HepG2 (cell line): Measurements from ENCODE around the gene CHD9. TPM values are rescaled to one million over a fixed set of nuclear protein-coding genes. Genes with fewer than 3 reads are reported as not detected.

Experiments used
- ATAC-seq: fragments of 200-7000 bp; cut with Tn5 transposase; 3 replicates; pipeline ENCODE4 v1.9.1; 2020; ENCODE audit warnings: mild to moderate bottlenecking, moderate library complexity
- BruUV-seq: library from RNA; stranded (reverse); fragments of 400-500 nt; replicated peaks from 2 replicates; lab custom pipeline; 2021; lab: Mats Ljungman, UMichigan
- CTCF ChIA-PET: fragments of 300-600 bp; formaldehyde crosslinking; extraction: SDS; loops from one replicate; lab custom pipeline; 2021; ENCODE audit warnings: low total read pairs, inconsistent platforms, low intra/inter-chr PET ratio; lab: Yijun Ruan, JAX
- POLR2A ChIA-PET: fragments of 350-600 bp; sonication (Branson Sonifier 250); formaldehyde crosslinking; loops from one replicate; lab custom pipeline; 2020; ENCODE audit warnings: antibody characterized with exemption, inconsistent platforms; lab: Yijun Ruan, JAX
- DNase-seq: peaks from one replicate; pipeline ENCODE4 v3.0.0-alpha.2; 2015; ENCODE audit warnings: low spot score
- FAIRE-seq: peaks from 3 replicates; lab custom pipeline; 2011; peaks lifted over from hg19 to GRCh38; lab: Jason Lieb, UNC
- H2AFZ ChIP-seq: one replicate; pipeline ENCODE4 v1.6.1; 2011; ENCODE audit warnings: low read length, inconsistent platforms
- H3K27ac ChIP-seq: fragments of 300-600 bp; 3 replicates; pipeline ENCODE4 v1.8.0; 2011; ENCODE audit warnings: mixed run types, mild to moderate bottlenecking, mixed read lengths, low read length, inconsistent platforms; ENCODE audit not compliant: insufficient read depth; ENCODE audit errors: extremely low read length
- H3K27me3 ChIP-seq, 2 experiments: fragments of 200-600 bp in 1 of 2; 2 replicates in 1 of 2; 3 replicates in 1 of 2; pipeline versions ENCODE4 v1.6.0 to v1.8.0; 2011; ENCODE audit warnings: low read length in 2 of 2, mild to moderate bottlenecking in 2 of 2, moderate library complexity in 2 of 2, inconsistent platforms in 1 of 2; ENCODE audit not compliant: insufficient read depth in 2 of 2, control insufficient read depth in 1 of 2
- H3K36me3 ChIP-seq, 2 experiments: fragments of 200-600 bp in 1 of 2; replicated peaks in 1 of 2; 2 replicates in 1 of 2; 3 replicates in 1 of 2; pipeline versions ENCODE4 v1.5.1 to v1.8.0; 2011; ENCODE audit warnings: low read length in 2 of 2, inconsistent platforms in 1 of 2; ENCODE audit not compliant: insufficient read depth in 2 of 2, control insufficient read depth in 1 of 2
- H3K4me1 ChIP-seq: 2 replicates; pipeline ENCODE4 v1.5.1; 2012; ENCODE audit warnings: low read length, inconsistent platforms; ENCODE audit not compliant: insufficient read depth
- H3K4me2 ChIP-seq: 2 replicates; pipeline ENCODE4 v1.6.0; 2011; ENCODE audit warnings: low read depth, low read length, inconsistent platforms
- H3K4me3 ChIP-seq, 3 experiments: fragments of 200-600 bp in 1 of 3; sonication (generic), shearing (Covaris generic) in 1 of 3; replicated peaks in 1 of 3; 2 replicates each; pipeline ENCODE4 v1.5.1; 2011 to 2016; ENCODE audit warnings: low read length in 3 of 3, inconsistent platforms in 2 of 3, low read depth in 2 of 3, mild to moderate bottlenecking in 2 of 3, control low read depth in 1 of 3, mixed read lengths in 1 of 3; ENCODE audit not compliant: insufficient read depth in 1 of 3
- H3K79me2 ChIP-seq: one replicate; pipeline ENCODE4 v1.6.1; 2011; ENCODE audit warnings: low read length, inconsistent platforms; ENCODE audit not compliant: insufficient read depth
- H3K9ac ChIP-seq: 2 replicates; pipeline ENCODE4 v1.6.0; 2011; ENCODE audit warnings: mild to moderate bottlenecking, low read depth, low read length, inconsistent platforms; ENCODE audit not compliant: insufficient read depth
- H3K9me3 ChIP-seq: 2 replicates; pipeline ENCODE4 v1.5.1; 2012; ENCODE audit warnings: mild to moderate bottlenecking, low read length
- H4K20me1 ChIP-seq: 2 replicates; pipeline ENCODE4 v1.6.0; 2011; ENCODE audit warnings: inconsistent platforms, mild to moderate bottlenecking, low read length, moderate library complexity; ENCODE audit not compliant: insufficient read depth
- GATA4 ChIP-seq: sonication (generic); IDR thresholded peaks from 2 replicates; pipeline ENCODE4 v1.6.1; 2016; ENCODE audit warnings: antibody characterized with exemption, low read depth, borderline replicate concordance
- HOXA7 ChIP-seq: sonication (generic); formaldehyde crosslinking; IDR thresholded peaks from 2 replicates; pipeline ENCODE4 v1.8.1; 2022; ENCODE audit warnings: mild to moderate bottlenecking, missing genetic modification reagents, moderate library complexity
- MAFG ChIP-seq: sonication (generic); formaldehyde crosslinking; IDR thresholded peaks from 2 replicates; pipeline ENCODE4 v1.5.1; 2020; ENCODE audit warnings: mild to moderate bottlenecking, missing genetic modification reagents
- MTF2 ChIP-seq: sonication (generic); formaldehyde crosslinking; IDR thresholded peaks from 2 replicates; pipeline ENCODE4 v1.5.0; 2020; ENCODE audit warnings: missing genetic modification reagents, borderline replicate concordance
- NFE2 ChIP-seq: sonication (generic); formaldehyde crosslinking; IDR thresholded peaks from 2 replicates; pipeline ENCODE4 v1.4.0; 2020; ENCODE audit warnings: missing genetic modification reagents
- RFX5 ChIP-seq: IDR thresholded peaks from 2 replicates; pipeline ENCODE4 v1.6.1; 2011; ENCODE audit warnings: low read depth, low read length, improper control_type of control experiment
- SETDB1 ChIP-seq: sonication (generic); formaldehyde crosslinking; IDR thresholded peaks from 2 replicates; pipeline ENCODE4 v1.5.1; 2020; ENCODE audit warnings: missing genetic modification reagents, mild to moderate bottlenecking, borderline replicate concordance
- SOX6 ChIP-seq, 2 experiments: fragments of 450-650 bp in 1 of 2; sonication (generic) in 1 of 2; formaldehyde crosslinking in 1 of 2; IDR thresholded peaks; 2 replicates each; pipeline versions ENCODE4 v1.4.0 to v1.6.1; 2017 to 2020; ENCODE audit warnings: antibody characterized with exemption in 1 of 2, mild to moderate bottlenecking in 1 of 2, missing genetic modification reagents in 1 of 2
- ZNF569 ChIP-seq: sonication (generic); formaldehyde crosslinking; IDR thresholded peaks from 2 replicates; pipeline ENCODE4 v1.5.0; 2020; ENCODE audit warnings: mild to moderate bottlenecking, missing genetic modification reagents, moderate library complexity, borderline replicate concordance
- ZNF619 ChIP-seq: sonication (generic); formaldehyde crosslinking; IDR thresholded peaks from 2 replicates; pipeline ENCODE4 v1.4.0; 2020; ENCODE audit warnings: mild to moderate bottlenecking, missing genetic modification reagents
- ZNF776 ChIP-seq: sonication (generic); formaldehyde crosslinking; IDR thresholded peaks from 2 replicates; pipeline ENCODE4 v1.4.0; 2020; ENCODE audit warnings: mild to moderate bottlenecking, missing genetic modification reagents
- ZNF781 ChIP-seq: sonication (generic); formaldehyde crosslinking; IDR thresholded peaks from 2 replicates; pipeline ENCODE4 v1.5.1; 2020; ENCODE audit warnings: borderline replicate concordance, mild to moderate bottlenecking, missing genetic modification reagents; ENCODE audit errors: not compliant biosample characterization
- WGBS: methylation state at CpG from one replicate; pipeline ENCODE4 v1.1.6; 2017; ENCODE audit warnings: low lambda C conversion rate; 5-methylcytosine and 5-hydroxymethylcytosine counted together
- in situ Hi-C: cut with HindIII; loops from 2 replicates; pipeline ENCODE4 v1.10.0; 2017; ENCODE audit warnings: low pct_unique_long_range_greater_than_20kb; ENCODE audit not compliant: extremely low pct_ligation_motif_present
- intact Hi-C: fragments of 100-400 bp; cut with micrococcal nuclease; formaldehyde crosslinking; loops from one replicate; pipeline ENCODE4 v1.10.0; 2022; ENCODE audit not compliant: unreplicated experiment
- polyA plus RNA-seq, 8 experiments: library from polyadenylated mRNA; depleted of rRNA in 3 of 8; stranded (reverse) in 7 of 8; unstranded in 1 of 8; fragments of >200 nt; fragmentation: Illumina TruSeq in 4 of 8; extraction: Trizol in 4 of 8; gene quantifications; 2 replicates each; pipeline versions ENCODE4 v1.2.1 to v1.2.3, GENCODE V29; 2011 to 2016; ENCODE audit warnings: low read depth in 4 of 8, missing spikeins in 1 of 8, mixed read lengths in 1 of 8; ENCODE audit not compliant: insufficient read depth in 1 of 8
- total RNA-seq, 5 experiments: library from RNA; depleted of rRNA; stranded (reverse); fragments of >200 nt; fragmentation: Illumina TruSeq; extraction: Trizol; gene quantifications; 2 replicates each; pipeline ENCODE4 v1.2.3, GENCODE V29; 2016; ENCODE audit warnings: low read depth in 1 of 5
- TF ChIP-seq, protein P1 (sequence below): sonication (generic); formaldehyde crosslinking; conservative IDR thresholded peaks from 2 replicates; pipeline ENCODE4 v1.5.0; 2020; ENCODE audit warnings: missing genetic modification reagents
- TF ChIP-seq, protein P2 (sequence below): sonication (generic); formaldehyde crosslinking; IDR thresholded peaks from 2 replicates; pipeline ENCODE4 v1.5.1; 2020; ENCODE audit warnings: missing genetic modification reagents, mild to moderate bottlenecking, borderline replicate concordance
- TF ChIP-seq, protein P3 (sequence below): sonication (generic); formaldehyde crosslinking; IDR thresholded peaks from 2 replicates; pipeline ENCODE4 v1.8.1; 2022; ENCODE audit warnings: mild to moderate bottlenecking, missing genetic modification reagents

The CHD9 gene
- total and polyA plus RNA-seq, 2 of the 13 experiments (the other 11 are each of a cell fraction or from before 2014, with no cell fraction given) = 23.4 to 27.7 TPM

DNA sequence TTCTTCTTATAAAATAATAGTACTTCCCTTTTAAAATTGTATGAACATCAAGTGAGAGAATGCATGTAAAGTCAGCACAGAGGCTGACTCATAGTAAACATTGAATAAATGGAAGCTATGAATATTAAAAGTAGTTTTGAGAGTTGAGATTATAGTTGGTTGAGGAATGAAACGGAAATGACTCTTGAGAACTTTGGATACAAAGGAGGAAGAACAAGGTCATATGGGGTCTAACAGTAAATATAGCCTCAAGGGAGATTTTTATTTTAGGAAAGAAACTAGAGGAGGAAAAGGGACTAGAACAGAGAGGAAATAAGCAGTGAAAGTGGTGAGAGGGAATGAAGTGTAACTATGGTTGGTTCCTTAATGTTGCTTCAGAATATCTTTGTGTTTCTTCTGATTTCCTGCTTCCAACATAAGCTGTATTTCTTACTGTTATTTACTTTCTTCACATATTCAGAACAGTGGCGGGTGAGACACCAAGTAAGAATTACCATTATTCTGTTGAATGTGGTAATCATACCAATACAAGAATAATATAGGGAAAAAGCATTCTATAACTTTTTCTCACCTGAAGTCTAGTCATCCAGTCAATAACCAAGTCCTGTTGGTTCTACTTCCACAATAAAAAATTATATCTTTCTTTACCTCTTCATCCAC is 165.1 kb downstream of the CHD9 start:
- Histone ChIP-seq H3K36me3 (peaks cover 2 to 15% of the 10 kb centered on the region in 2 experiments), H4K20me1 (no peaks in the 10 kb centered on the region), H3K79me2 (no peaks in the 10 kb centered on the region), H3K9ac (no peak overlapping the region), H3K27ac (no peak overlapping the region), H2AFZ (no peak overlapping the region), H3K4me1 (no peaks in the 10 kb centered on the region), H3K4me3 (no peak overlapping the region), H3K4me2 (no peak overlapping the region), H3K9me3 (no peaks in the 10 kb centered on the region), H3K27me3 (no peaks in the 10 kb centered on the region)
- ChIA-PET POLR2A (no interaction called here), CTCF (no interaction called here)
- TF ChIP-seq ZNF781 (no peak), ZNF776 (no peak), HOXA7 (CRISPR knock-in tag) (no peak), ZNF619 (CRISPR knock-in tag) (no peak), SETDB1 (no peak), MTF2 (CRISPR knock-in tag) (no peak), SOX6 (IDR thresholded peaks at IDR 0.05) (no peak), SOX6 (CRISPR knock-in tag; IDR thresholded peaks at IDR 0.05) (no peak), GATA4 (no peak), MAFG (CRISPR knock-in tag) (no peak), ZNF569 (no peak), RFX5 (no peak), NFE2 (CRISPR knock-in tag) (no peak)
- TF ChIP-seq, protein P1, sequence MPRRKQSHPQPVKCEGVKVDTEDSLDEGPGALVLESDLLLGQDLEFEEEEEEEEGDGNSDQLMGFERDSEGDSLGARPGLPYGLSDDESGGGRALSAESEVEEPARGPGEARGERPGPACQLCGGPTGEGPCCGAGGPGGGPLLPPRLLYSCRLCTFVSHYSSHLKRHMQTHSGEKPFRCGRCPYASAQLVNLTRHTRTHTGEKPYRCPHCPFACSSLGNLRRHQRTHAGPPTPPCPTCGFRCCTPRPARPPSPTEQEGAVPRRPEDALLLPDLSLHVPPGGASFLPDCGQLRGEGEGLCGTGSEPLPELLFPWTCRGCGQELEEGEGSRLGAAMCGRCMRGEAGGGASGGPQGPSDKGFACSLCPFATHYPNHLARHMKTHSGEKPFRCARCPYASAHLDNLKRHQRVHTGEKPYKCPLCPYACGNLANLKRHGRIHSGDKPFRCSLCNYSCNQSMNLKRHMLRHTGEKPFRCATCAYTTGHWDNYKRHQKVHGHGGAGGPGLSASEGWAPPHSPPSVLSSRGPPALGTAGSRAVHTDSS (CRISPR knock-in tag) = no peak
- TF ChIP-seq, protein P2, sequence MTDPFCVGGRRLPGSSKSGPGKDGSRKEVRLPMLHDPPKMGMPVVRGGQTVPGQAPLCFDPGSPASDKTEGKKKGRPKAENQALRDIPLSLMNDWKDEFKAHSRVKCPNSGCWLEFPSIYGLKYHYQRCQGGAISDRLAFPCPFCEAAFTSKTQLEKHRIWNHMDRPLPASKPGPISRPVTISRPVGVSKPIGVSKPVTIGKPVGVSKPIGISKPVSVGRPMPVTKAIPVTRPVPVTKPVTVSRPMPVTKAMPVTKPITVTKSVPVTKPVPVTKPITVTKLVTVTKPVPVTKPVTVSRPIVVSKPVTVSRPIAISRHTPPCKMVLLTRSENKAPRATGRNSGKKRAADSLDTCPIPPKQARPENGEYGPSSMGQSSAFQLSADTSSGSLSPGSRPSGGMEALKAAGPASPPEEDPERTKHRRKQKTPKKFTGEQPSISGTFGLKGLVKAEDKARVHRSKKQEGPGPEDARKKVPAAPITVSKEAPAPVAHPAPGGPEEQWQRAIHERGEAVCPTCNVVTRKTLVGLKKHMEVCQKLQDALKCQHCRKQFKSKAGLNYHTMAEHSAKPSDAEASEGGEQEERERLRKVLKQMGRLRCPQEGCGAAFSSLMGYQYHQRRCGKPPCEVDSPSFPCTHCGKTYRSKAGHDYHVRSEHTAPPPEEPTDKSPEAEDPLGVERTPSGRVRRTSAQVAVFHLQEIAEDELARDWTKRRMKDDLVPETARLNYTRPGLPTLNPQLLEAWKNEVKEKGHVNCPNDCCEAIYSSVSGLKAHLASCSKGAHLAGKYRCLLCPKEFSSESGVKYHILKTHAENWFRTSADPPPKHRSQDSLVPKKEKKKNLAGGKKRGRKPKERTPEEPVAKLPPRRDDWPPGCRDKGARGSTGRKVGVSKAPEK (CRISPR knock-in tag) = no peak
- TF ChIP-seq, protein P3, sequence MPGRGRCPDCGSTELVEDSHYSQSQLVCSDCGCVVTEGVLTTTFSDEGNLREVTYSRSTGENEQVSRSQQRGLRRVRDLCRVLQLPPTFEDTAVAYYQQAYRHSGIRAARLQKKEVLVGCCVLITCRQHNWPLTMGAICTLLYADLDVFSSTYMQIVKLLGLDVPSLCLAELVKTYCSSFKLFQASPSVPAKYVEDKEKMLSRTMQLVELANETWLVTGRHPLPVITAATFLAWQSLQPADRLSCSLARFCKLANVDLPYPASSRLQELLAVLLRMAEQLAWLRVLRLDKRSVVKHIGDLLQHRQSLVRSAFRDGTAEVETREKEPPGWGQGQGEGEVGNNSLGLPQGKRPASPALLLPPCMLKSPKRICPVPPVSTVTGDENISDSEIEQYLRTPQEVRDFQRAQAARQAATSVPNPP (CRISPR knock-in tag) = no peak
- intact Hi-C loops (loop anchor here (1.0 kb wide), 1 partner anchor 165 kb away; no protein-coding TSS in a partner anchor), in situ Hi-C loops (no loop called here)
- BruUV-seq = no TSS peak
- DNase-seq (no peak), FAIRE-seq (no peak), ATAC-seq (no peak)
- 97% methylated on average over 2 of the region's 2 CpGs for WGBS
